ENCODE results near the gene PRSS53. TPM values are rescaled to one million over a fixed set of nuclear protein-coding genes. Genes with fewer than 3 reads are reported as not detected.

Gene PRSS53
- total RNA-seq, 1 donor from 2014 or later = 1.1 TPM

DNA sequence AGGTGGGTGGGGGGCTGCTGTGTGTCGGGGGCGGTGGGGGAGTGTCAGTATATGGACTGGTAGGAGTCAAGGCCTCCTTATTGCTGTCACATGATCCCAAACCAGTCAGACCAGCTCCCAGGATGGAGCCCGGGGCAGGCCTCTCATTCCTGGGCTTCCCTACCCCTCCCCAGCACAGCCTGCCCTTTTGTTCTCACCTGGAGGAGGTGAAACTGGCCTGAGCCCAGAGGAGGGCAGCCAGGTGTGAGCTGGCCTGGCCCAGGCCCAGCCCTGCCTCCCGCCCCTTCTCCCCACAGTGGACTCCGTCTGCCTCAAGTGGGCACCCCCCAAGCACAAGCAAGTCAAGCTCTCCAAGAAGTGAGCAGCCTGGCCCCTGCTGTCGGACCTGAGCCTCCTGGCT is 42.2 kb upstream of the PRSS53 start:
- TF ChIP-seq, protein P1, sequence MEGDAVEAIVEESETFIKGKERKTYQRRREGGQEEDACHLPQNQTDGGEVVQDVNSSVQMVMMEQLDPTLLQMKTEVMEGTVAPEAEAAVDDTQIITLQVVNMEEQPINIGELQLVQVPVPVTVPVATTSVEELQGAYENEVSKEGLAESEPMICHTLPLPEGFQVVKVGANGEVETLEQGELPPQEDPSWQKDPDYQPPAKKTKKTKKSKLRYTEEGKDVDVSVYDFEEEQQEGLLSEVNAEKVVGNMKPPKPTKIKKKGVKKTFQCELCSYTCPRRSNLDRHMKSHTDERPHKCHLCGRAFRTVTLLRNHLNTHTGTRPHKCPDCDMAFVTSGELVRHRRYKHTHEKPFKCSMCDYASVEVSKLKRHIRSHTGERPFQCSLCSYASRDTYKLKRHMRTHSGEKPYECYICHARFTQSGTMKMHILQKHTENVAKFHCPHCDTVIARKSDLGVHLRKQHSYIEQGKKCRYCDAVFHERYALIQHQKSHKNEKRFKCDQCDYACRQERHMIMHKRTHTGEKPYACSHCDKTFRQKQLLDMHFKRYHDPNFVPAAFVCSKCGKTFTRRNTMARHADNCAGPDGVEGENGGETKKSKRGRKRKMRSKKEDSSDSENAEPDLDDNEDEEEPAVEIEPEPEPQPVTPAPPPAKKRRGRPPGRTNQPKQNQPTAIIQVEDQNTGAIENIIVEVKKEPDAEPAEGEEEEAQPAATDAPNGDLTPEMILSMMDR (IDR thresholded peaks at IDR 0.05; ENCODE audit: insufficient read depth, low read length, severe bottlenecking) = no peak
- Histone ChIP-seq H3K27me3 (ENCODE audit: control insufficient read depth, insufficient read depth, low read length) (no peaks in the 10 kb centered on the region), H3K36me3 (ENCODE audit: control insufficient read depth, insufficient read depth, low read length) (peaks cover 18% of the 10 kb centered on the region), H3K4me3 (ENCODE audit: low read depth, low read length) (no peak overlapping the region)
- peak; percentile 82 for DNase-seq (ENCODE audit: low read depth)
- FAIRE-seq = no peak

DNA sequence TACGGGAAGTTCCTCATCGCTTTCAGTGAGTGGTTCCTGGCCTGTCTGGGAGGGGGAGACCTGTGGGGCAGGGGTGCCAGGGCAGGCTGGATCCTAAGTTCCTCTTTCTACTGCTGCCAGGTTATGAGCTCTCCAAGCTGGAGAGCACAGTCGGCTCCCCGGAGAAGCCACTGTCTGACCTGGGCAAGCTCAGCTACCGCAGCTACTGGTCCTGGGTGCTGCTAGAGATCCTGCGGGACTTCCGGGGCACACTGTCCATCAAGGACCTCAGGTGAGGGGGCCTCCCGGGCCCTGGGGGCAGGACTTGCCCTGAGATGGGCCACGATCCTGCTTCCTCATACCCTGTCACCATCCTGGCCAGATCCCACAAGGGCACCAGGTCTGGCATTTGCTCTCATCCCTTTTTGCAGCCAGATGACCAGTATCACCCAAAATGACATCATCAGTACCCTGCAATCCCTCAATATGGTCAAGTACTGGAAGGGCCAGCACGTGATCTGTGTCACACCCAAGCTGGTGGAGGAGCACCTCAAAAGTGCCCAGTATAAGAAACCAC is 41.7 kb upstream of the PRSS53 start:
- Histone ChIP-seq H3K36me3 (ENCODE audit: control insufficient read depth, insufficient read depth, low read length) (peaks cover 18% of the 10 kb centered on the region), H3K27me3 (ENCODE audit: control insufficient read depth, insufficient read depth, low read length) (no peaks in the 10 kb centered on the region), H3K4me3 (ENCODE audit: low read depth, low read length) (no peak overlapping the region)
- no peak for FAIRE-seq
- TF ChIP-seq, protein P1 (IDR thresholded peaks at IDR 0.05; ENCODE audit: insufficient read depth, low read length, severe bottlenecking) = no peak
- DNase-seq (ENCODE audit: low read depth) = no peak

DNA sequence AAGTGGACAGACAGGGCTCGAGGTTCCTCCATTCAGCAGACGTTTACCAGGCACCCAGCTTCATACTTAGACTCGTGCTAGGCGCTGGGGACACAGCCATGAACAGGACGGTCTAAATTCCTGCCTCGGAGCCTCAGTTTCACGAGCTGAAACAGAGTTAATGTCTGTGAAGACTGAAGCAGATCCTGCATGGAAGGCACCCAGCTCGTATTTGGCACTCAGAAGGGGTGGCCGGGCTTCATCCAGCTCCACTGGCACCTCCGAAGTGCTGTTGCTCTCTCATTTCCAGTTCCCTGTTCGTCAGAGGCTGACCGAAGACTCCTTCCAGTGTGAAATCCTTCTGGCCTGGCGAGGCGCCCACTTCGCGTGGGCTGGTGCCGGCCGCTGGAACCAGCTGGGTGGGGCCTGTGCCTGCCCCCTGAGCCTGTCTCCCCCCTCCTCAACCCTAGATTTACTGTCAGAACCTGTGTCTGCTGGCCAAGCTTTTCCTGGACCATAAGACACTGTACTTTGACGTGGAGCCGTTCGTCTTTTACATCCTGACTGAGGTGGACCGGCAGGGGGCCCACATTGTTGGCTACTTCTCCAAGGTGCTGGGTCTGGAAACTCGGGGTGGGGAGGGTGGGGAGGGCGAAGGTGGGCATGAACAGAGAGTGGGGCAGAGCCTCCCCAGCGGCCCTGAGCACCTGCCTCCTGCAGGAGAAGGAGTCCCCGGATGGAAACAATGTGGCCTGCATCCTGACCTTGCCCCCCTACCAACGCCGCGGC is 41.0 kb upstream of the PRSS53 start:
- Histone ChIP-seq H3K27me3 (ENCODE audit: control insufficient read depth, insufficient read depth, low read length) (no peaks in the 10 kb centered on the region), H3K4me3 (ENCODE audit: low read depth, low read length) (no peak overlapping the region), H3K36me3 (ENCODE audit: control insufficient read depth, insufficient read depth, low read length) (peaks cover 18% of the 10 kb centered on the region)
- FAIRE-seq (peak; percentile 13), DNase-seq (ENCODE audit: low read depth) (no peak)
- TF ChIP-seq, protein P1 (IDR thresholded peaks at IDR 0.05; ENCODE audit: insufficient read depth, low read length, severe bottlenecking) = peak; percentile 26

DNA sequence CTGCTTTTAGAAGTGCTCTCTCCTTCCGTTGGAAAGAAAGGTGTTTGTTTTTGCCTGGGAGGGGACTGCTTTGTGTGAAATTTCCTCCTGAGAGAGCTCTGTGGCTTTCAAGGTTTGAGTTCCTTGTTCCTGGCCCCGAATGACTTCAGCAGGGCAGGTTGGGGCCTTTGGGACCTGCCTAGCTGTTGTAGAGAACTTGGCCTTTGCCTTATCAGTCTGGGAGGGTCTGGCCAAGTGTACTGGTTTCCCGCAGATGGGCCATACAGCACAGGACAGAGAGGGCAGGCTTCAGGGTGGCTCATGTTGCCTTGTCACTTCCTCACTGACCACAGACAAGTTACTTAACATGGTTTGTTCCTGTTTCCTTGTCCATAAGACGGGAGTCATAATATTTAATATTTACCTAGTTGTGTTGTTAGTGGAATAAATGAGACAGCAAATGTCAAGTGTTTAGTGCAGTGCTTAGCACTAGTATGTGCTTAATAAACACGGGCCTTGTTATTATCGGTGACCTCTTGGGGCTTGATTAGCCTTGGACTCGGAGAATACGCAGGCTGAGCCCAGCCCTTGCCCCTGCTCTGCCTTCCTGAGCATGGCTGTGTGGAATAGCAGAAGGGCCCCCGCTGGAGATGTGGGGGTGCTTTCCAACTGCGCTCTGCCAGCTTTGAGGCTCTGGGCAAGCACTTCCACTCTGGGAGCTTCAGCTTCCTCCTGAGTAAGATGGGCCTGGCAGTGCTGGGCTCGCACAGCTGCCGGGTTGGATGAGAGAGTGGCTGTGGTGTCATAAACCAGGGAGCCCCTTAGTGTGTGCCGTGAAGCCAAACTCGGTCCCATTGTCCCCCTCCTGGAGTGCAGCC is 40.2 kb upstream of the PRSS53 start:
- H3K36me3 ChIP-seq (ENCODE audit: control insufficient read depth, insufficient read depth, low read length) = peaks cover 18% of the 10 kb centered on the region
- no peak for FAIRE-seq

DNA sequence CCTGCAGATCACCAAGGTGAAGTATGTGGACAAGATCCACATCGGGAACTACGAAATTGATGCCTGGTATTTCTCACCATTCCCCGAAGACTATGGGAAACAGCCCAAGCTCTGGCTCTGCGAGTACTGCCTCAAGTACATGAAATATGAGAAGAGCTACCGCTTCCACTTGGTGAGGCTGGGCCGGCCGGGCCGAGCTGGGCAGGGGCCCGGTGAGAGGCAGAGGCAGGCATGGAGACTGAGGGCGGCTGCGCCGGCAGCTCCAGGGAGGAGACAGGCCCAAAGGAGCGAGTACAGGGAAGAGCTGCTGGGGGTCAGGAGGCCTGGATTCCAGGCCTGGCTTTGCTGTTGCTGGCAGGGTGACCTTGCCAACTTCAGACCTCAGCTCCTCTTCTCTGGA is 38.4 kb upstream of the PRSS53 start:
- Histone ChIP-seq H3K36me3 (ENCODE audit: control insufficient read depth, insufficient read depth, low read length) (peaks cover 8% of the 10 kb centered on the region), H3K27me3 (ENCODE audit: control insufficient read depth, insufficient read depth, low read length) (no peaks in the 10 kb centered on the region), H3K4me3 (ENCODE audit: low read depth, low read length) (no peak overlapping the region)
- no peak for DNase-seq (ENCODE audit: low read depth)
- FAIRE-seq = no peak
- TF ChIP-seq, protein P1 (IDR thresholded peaks at IDR 0.05; ENCODE audit: insufficient read depth, low read length, severe bottlenecking) = no peak

More for the DNA sequence above, 40.2 kb upstream of the PRSS53 start:
- Histone ChIP-seq H3K4me3 (ENCODE audit: low read depth, low read length) (no peak overlapping the region), H3K27me3 (ENCODE audit: control insufficient read depth, insufficient read depth, low read length) (no peaks in the 10 kb centered on the region)
- TF ChIP-seq, protein P1 (IDR thresholded peaks at IDR 0.05; ENCODE audit: insufficient read depth, low read length, severe bottlenecking) = no peak
- DNase-seq (ENCODE audit: low read depth) = peak; percentile 59
